Ascending aorta (tissue), 2 donors: Measurements from ENCODE around the gene BLNK. TPM values are rescaled to one million over a fixed set of nuclear protein-coding genes. Genes with fewer than 3 reads are reported as not detected.

ENCODE experiments used
- DNase-seq, 2 donors: peaks; one replicate each; pipeline ENCODE4 v3.0.0-alpha.2; 2019; ENCODE audit warnings: low spot score in 2 of 2
- H3K27ac ChIP-seq, 2 donors: fragments of 200-600 bp; sonication (generic); one replicate each; pipeline ENCODE4 v1.5.1; 2016 to 2017; ENCODE audit warnings: mild to moderate bottlenecking in 1 of 2
- H3K27me3 ChIP-seq: fragments of 200-600 bp; sonication (generic); one replicate; pipeline ENCODE4 v1.5.1; 2017
- H3K36me3 ChIP-seq, 2 donors: fragments of 200-600 bp; sonication (generic); one replicate each; pipeline ENCODE4 v1.5.1; 2016
- H3K4me1 ChIP-seq, 2 donors: fragments of 200-600 bp; sonication (generic); one replicate each; pipeline ENCODE4 v1.5.1; 2016 to 2017; ENCODE audit warnings: mild to moderate bottlenecking in 1 of 2
- H3K4me3 ChIP-seq, 2 donors: fragments of 200-600 bp; sonication (generic); one replicate each; pipeline ENCODE4 v1.5.1; 2016 to 2017; ENCODE audit warnings: mild to moderate bottlenecking in 1 of 2
- H3K9me3 ChIP-seq, 2 donors: fragments of 200-600 bp; sonication (generic); one replicate each; pipeline ENCODE4 v1.5.1; 2016
- intact Hi-C: fragments of 100-400 bp; cut with DNase I; formaldehyde crosslinking; loops from one replicate; pipeline ENCODE4 v1.15.1; 2023
- total RNA-seq: library from RNA; depleted of rRNA; stranded (reverse); fragments of >200 nt; gene quantifications from one replicate; pipeline ENCODE4 v1.1.0, GENCODE V29; 2016
- TF ChIP-seq, protein P1 (sequence below), 3 experiments: fragments of 200-600 bp in 2 of 3; fragments of 450-650 bp in 1 of 3; sonication (generic) in 2 of 3; IDR thresholded peaks; one replicate each; pipeline ENCODE4 v1.5.1; 2016 to 2019; ENCODE audit warnings: antibody characterized with exemption in 3 of 3, mild to moderate bottlenecking in 1 of 3, moderate library complexity in 1 of 3

The BLNK gene
- total RNA-seq, 1 donor from 2014 or later = not detected

DNA sequence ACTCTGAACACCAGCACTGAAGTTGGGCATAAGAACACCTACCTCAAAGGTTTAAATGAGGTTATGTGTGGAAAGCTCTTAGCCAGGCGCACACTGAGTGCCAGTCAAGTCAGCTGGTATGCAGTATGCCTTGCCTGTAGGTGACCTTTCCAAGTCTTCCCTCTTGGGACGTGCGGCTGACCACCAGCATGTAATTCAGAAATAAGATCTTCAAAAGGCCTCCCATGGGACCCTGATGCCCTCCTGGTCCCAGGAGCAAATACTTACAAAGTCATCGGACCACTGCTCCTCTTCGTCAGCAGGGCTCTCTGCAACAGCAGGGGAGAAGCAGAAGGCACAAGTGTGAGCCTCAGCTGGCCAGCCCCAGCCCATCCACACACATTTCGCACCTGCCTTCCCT lies 40.8 kb downstream of the BLNK start:
- no peaks in the 10 kb centered on the region for H3K9me3 ChIP-seq
- no peak overlapping the region for H3K27ac ChIP-seq
- no peak overlapping the region for H3K4me3 ChIP-seq
- H3K27me3 ChIP-seq = no peaks in the 10 kb centered on the region
- DNase-seq = no peak
- intact Hi-C loops = loop anchor here (1.0 kb wide), 1 partner anchor 63 kb away; no protein-coding TSS in a partner anchor
- H3K36me3 ChIP-seq = no peaks in the 10 kb centered on the region
- peaks cover 0 to 3% of the 10 kb centered on the region in 2 donors for H3K4me1 ChIP-seq
- TF ChIP-seq, protein P1, sequence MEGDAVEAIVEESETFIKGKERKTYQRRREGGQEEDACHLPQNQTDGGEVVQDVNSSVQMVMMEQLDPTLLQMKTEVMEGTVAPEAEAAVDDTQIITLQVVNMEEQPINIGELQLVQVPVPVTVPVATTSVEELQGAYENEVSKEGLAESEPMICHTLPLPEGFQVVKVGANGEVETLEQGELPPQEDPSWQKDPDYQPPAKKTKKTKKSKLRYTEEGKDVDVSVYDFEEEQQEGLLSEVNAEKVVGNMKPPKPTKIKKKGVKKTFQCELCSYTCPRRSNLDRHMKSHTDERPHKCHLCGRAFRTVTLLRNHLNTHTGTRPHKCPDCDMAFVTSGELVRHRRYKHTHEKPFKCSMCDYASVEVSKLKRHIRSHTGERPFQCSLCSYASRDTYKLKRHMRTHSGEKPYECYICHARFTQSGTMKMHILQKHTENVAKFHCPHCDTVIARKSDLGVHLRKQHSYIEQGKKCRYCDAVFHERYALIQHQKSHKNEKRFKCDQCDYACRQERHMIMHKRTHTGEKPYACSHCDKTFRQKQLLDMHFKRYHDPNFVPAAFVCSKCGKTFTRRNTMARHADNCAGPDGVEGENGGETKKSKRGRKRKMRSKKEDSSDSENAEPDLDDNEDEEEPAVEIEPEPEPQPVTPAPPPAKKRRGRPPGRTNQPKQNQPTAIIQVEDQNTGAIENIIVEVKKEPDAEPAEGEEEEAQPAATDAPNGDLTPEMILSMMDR (IDR thresholded peaks at IDR 0.05) = no peak

DNA sequence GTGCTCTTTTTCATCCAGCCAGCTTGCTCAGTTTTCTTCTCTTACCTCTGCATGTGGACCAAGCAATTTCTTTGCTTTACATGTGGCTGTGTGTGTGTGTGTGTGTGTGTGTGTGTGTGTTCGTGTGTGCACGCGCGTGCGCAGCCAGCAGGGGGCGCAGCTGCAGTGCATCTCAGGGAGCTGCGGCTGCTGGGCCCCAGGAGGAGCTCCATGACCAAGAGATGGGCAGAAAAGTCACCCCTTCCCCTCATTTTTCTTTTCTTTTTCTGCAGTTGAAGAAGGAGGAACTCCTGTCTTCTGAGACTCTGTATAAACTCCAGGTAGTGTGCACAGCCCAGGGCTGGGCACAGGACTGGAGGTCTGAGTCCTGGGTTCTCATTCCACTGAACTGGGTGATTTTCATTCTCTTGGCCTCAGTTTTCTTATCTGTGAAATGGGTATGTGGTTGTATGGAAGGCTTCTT lies 41.8 kb downstream of the BLNK start:
- no peaks in the 10 kb centered on the region for H3K9me3 ChIP-seq
- peaks cover 0 to 3% of the 10 kb centered on the region in 2 donors for H3K4me1 ChIP-seq
- H3K4me3 ChIP-seq = no peak overlapping the region
- no peak overlapping the region for H3K27ac ChIP-seq
- DNase-seq = peak in 1 of 2 donors; percentile 84
- TF ChIP-seq, protein P1 (IDR thresholded peaks at IDR 0.05) = peak; percentile 73 to 92 (median 90)
- intact Hi-C loops = loop anchor here (1.0 to 10.0 kb wide), 2 partner anchors 64 to 535 kb away; partner anchors contain the start of gene TCTN3
- H3K36me3 ChIP-seq = no peaks in the 10 kb centered on the region
- no peaks in the 10 kb centered on the region for H3K27me3 ChIP-seq

DNA sequence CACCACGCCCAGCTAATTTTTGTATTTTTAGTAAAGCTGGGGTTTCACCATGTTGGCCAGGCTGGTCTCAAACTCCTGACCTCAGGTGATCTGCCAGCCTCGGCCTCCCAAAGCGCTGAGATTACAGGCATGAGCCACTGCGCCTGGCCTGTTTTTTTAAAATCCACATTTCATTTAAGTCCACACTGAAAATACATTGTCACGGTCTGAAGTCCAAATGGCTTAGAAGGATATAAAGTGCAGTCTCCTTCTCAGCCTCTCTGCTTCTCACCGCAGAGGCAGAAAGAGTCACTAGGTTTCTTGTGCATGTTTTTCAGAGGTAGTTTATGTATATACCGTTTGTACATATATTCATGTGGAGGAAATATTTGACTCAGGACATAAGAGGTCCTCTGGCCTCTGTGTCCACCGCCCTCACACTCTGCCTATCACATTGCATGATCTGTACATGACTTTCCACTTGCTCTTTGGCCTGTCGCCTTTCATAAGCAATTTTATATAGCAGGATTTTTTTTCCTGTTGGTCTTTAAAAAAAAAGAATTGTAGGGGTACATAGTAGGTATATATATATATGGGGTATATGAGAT lies 42.9 kb downstream of the BLNK start:
- no peak overlapping the region for H3K4me3 ChIP-seq
- no peaks in the 10 kb centered on the region for H3K9me3 ChIP-seq
- no peaks in the 10 kb centered on the region for H3K27me3 ChIP-seq
- TF ChIP-seq, protein P1 (IDR thresholded peaks at IDR 0.05) = no peak
- H3K27ac ChIP-seq = no peak overlapping the region
- peaks cover 0 to 3% of the 10 kb centered on the region in 2 donors for H3K4me1 ChIP-seq
- DNase-seq = no peak
- no peaks in the 10 kb centered on the region for H3K36me3 ChIP-seq
- intact Hi-C loops = loop anchor here (10.0 kb wide), 1 partner anchor 534 kb away; the partner anchor contains the start of gene TCTN3

DNA sequence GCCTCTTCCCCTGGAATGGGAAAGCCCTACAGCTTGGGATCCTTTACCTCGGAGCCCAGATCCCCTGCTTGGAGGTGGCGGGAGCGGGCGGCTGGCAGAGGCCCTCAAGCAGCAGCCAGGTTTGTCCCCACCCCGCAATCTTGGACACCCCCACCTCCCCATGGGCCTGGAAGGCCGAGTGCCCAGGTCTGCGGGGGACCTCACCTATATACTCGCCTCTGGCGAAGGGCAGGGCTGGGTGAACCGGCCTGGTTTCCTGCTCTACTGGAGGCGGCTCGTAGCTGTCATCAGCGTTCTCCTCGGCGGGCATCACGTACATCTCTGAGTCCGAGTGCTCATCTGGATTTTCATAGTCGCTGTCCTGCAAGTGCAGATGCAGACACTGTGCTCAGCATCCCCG lies 44.2 kb downstream of the BLNK start:
- TF ChIP-seq, protein P1 (IDR thresholded peaks at IDR 0.05) = no peak
- Histone ChIP-seq H3K27me3 (no peaks in the 10 kb centered on the region), H3K4me3 (no peak overlapping the region), H3K4me1 (peaks cover 0 to 3% of the 10 kb centered on the region in 2 donors), H3K36me3 (no peaks in the 10 kb centered on the region), H3K9me3 (no peaks in the 10 kb centered on the region), H3K27ac (no peak overlapping the region)
- DNase-seq = no peak
- intact Hi-C loops = loop anchor here (10.0 kb wide), 1 partner anchor 532 kb away; the partner anchor contains the start of gene TCTN3

DNA sequence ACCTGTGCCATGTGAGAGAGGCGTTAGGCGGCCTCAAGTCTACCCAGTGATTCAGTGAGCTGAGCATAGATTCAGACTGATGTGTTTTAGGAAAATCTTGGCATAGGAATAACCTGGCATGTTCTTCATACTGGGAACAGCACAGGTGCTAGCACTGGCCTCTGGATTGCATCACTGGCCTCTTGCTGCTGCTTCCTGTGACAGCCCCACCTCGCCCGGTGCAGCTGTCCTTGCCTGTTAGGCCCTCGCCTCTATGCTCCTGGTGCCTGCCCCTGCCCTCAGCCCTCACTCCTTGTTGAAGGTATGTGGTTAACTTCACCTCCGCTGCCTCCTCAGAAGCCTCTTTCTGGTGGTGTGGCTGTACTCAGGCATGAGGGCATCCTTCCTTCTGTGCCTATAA lies 46.2 kb downstream of the BLNK start:
- Histone ChIP-seq H3K9me3 (no peaks in the 10 kb centered on the region), H3K36me3 (no peaks in the 10 kb centered on the region), H3K27me3 (no peaks in the 10 kb centered on the region), H3K4me1 (peaks cover 0 to under 1% of the 10 kb centered on the region in 2 donors), H3K4me3 (no peak overlapping the region), H3K27ac (no peak overlapping the region)
- TF ChIP-seq, protein P1 (IDR thresholded peaks at IDR 0.05) = no peak
- DNase-seq = no peak
- intact Hi-C loops = loop anchor here (10.0 kb wide), 1 partner anchor 530 kb away; the partner anchor contains the start of gene TCTN3
